Stimulated activated effector memory CD8-positive, alpha-beta T cell treated with anti-CD3 and anti-CD28 coated beads, Interleukin-12 subunit alpha, Interleukin-12 subunit beta, amount 100 ng/mL, for 72 hours (primary cell): ENCODE data around the gene CDC14A.
A peak's percentile ranks its signal among the peaks of the same experiment; 100 is the strongest.

Experiments
- ATAC-seq: fragments of 150-1000 bp; cut with Tn5 transposase; 2 replicates; pipeline ENCODE4 v1.10.0; 2021
- DNase-seq, 2 donors: peaks; one replicate each; pipeline ENCODE4 v3.0.0; 2021 to 2022; ENCODE audit warnings: low spot score in 2 of 2
- H3K27ac Mint-ChIP-seq: one replicate; pipeline ENCODE4 v1.8.0; 2022; ENCODE audit warnings: mild to moderate bottlenecking, mixed read lengths
- H3K36me3 Mint-ChIP-seq: one replicate; pipeline ENCODE4 v1.8.0; 2022; ENCODE audit warnings: mild to moderate bottlenecking, mixed read lengths
- H3K4me1 Mint-ChIP-seq: one replicate; pipeline ENCODE4 v1.8.0; 2022; ENCODE audit warnings: mixed read lengths
- H3K4me3 Mint-ChIP-seq: one replicate; pipeline ENCODE4 v1.8.0; 2022; ENCODE audit warnings: mild to moderate bottlenecking, mixed read lengths
- H3K9me3 Mint-ChIP-seq: one replicate; pipeline ENCODE4 v1.8.0; 2022; ENCODE audit warnings: mixed read lengths

CDC14A gene

GRCh38 chr1:100348549-100349144 lies 3.7 kb upstream of the CDC14A start:
- ATAC-seq: no peak
- Mint-ChIP-seq H3K9me3 (no peaks in the 10 kb centered on the region), H3K4me3 (no peak overlapping the region), H3K36me3 (peaks cover 25% of the 10 kb centered on the region), H3K4me1 (peaks cover 5% of the 10 kb centered on the region), H3K27ac (no peak overlapping the region)
- DNase-seq: no peak

DNA sequence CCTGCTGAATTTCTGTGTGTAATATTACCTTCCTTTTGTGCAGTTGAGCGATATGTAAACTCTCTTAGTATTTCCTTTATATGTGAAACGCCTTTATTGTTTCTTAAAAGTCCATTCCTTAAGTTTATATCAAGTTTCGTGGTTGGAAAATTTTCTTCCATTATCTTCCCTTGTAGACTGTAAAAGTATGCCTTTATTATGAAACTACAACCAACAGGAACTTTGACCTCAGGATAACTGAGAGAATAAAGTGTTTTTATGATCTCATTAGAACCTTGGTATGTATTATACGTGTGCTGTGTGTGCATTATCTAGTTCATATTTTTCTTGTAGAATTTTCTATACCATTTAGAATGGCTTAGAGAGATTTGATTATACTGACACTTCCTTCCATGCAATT lies 3.1 kb upstream of the CDC14A start:
- Mint-ChIP-seq H3K9me3 (no peaks in the 10 kb centered on the region), H3K27ac (no peak overlapping the region), H3K36me3 (peaks cover 28% of the 10 kb centered on the region), H3K4me3 (no peak overlapping the region), H3K4me1 (peaks cover 11% of the 10 kb centered on the region)
- no peak for DNase-seq
- ATAC-seq: no peak

DNA sequence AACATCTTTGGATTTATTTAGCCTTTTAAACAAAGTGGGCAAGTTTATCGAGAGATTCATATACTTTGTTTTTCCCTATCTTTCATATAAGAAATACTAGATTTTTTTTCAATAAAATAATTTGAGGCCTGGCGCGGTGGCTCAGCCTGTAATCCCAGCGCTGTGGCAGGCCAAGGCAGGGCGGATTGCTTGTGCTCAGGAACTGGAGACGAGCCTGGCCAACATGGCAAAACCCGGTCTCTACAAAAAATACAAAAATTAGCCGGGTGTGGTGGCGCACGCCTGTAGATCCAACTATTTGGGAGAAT lies 1.6 kb upstream of the CDC14A start:
- Mint-ChIP-seq H3K4me3 (peak overlapping the region; percentile 98), H3K4me1 (peaks cover 26% of the 10 kb centered on the region), H3K27ac (peak overlapping the region; percentile 95), H3K9me3 (no peaks in the 10 kb centered on the region), H3K36me3 (peaks cover 40% of the 10 kb centered on the region)
- DNase-seq: no peak
- ATAC-seq: no peak

GRCh38 chr1:100351095-100351887 lies 1.0 kb upstream of the CDC14A start:
- peak overlapping the region; percentile 98 for H3K4me3 Mint-ChIP-seq
- ATAC-seq: peak; percentile 82

GRCh38 chr1:100353071-100353801 lies 930 bp downstream of the CDC14A start:
- DNase-seq: peak; percentile 38 to 78
- ATAC-seq: peak; percentile 2

More at GRCh38 chr1:100351095-100351887, 1.0 kb upstream of the CDC14A start:
- H3K27ac Mint-ChIP-seq: peak overlapping the region; percentile 95
- H3K36me3 Mint-ChIP-seq: peaks cover 45% of the 10 kb centered on the region
- no peaks in the 10 kb centered on the region for H3K9me3 Mint-ChIP-seq
- DNase-seq: peak; percentile 71 to 93
- peaks cover 31% of the 10 kb centered on the region for H3K4me1 Mint-ChIP-seq

DNA sequence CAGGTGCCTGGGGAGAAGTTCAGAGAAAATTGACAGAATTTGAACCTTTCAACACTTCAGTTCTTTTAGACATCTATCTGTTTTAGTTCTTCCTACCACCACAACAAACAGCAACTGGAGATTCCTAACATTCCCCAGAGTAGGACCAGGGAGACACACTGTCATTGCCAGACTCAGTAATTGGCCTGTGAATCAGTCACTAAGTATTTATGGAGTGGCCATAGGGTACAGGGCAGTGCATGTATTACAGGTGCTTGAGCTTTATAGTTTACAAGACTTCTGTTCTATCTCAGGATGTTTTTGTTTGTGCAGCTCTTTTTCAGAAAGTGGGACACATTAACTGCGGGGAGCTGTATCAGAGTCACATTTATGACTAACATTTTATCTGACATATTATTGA lies 1.7 kb downstream of the CDC14A start:
- Mint-ChIP-seq H3K27ac (peak overlapping the region; percentile 95), H3K4me3 (peak overlapping the region; percentile 98), H3K9me3 (no peaks in the 10 kb centered on the region), H3K4me1 (peaks cover 49% of the 10 kb centered on the region), H3K36me3 (peaks cover 59% of the 10 kb centered on the region)
- DNase-seq: no peak
- ATAC-seq: no peak

More at GRCh38 chr1:100353071-100353801, 930 bp downstream of the CDC14A start:
- Mint-ChIP-seq H3K9me3 (no peaks in the 10 kb centered on the region), H3K4me3 (peak overlapping the region; percentile 98), H3K36me3 (peaks cover 56% of the 10 kb centered on the region), H3K4me1 (peaks cover 44% of the 10 kb centered on the region), H3K27ac (peak overlapping the region; percentile 95)

DNA sequence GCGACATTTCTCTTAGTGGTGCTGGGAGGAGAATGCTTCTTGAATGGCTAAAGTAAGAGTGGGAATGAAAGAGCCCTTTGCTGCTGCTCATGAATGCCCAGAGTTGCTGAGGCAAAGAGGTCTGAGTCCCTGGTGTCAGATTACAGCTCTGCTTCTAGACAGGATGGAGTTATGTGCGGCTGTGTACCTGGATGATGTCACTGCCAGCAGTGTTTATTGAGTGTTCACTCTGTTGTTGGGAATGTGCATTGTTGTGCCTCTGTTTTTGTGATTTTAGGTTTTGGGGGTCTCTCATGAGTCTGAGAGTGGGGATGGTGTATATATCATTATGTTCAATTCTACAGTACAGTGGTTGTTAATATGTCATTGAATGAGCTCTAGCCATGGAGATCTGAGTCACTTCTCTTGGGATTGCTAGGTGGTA lies 2.7 kb downstream of the CDC14A start:
- peak overlapping the region; percentile 98 for H3K4me3 Mint-ChIP-seq
- H3K9me3 Mint-ChIP-seq: no peaks in the 10 kb centered on the region
- ATAC-seq: no peak
- H3K36me3 Mint-ChIP-seq: peaks cover 63% of the 10 kb centered on the region
- H3K27ac Mint-ChIP-seq: peak overlapping the region; percentile 95
- DNase-seq: no peak
- H3K4me1 Mint-ChIP-seq: peaks cover 55% of the 10 kb centered on the region

GRCh38 chr1:100358210-100358609 lies 5.9 kb downstream of the CDC14A start:
- peaks cover 67% of the 10 kb centered on the region for H3K36me3 Mint-ChIP-seq
- no peaks in the 10 kb centered on the region for H3K9me3 Mint-ChIP-seq
- peak overlapping the region; percentile 55 for H3K27ac Mint-ChIP-seq
- peak overlapping the region; percentile 4 for H3K4me3 Mint-ChIP-seq
- ATAC-seq (no peak), DNase-seq (no peak)
- peaks cover 68% of the 10 kb centered on the region for H3K4me1 Mint-ChIP-seq

GRCh38 chr1:100359139-100359538 lies 6.8 kb downstream of the CDC14A start:
- ATAC-seq: no peak
- no peak for DNase-seq

GRCh38 chr1:100360790-100361510 lies 8.6 kb downstream of the CDC14A start:
- DNase-seq (no peak), ATAC-seq (no peak)
- Mint-ChIP-seq H3K36me3 (peaks cover 51% of the 10 kb centered on the region), H3K9me3 (no peaks in the 10 kb centered on the region), H3K4me1 (peaks cover 57% of the 10 kb centered on the region), H3K4me3 (peak overlapping the region; percentile 33), H3K27ac (peak overlapping the region; percentile 41)

More at GRCh38 chr1:100359139-100359538, 6.8 kb downstream of the CDC14A start:
- peak overlapping the region; percentile 34 for H3K4me3 Mint-ChIP-seq
- H3K4me1 Mint-ChIP-seq: peaks cover 59% of the 10 kb centered on the region
- peak overlapping the region; percentile 55 for H3K27ac Mint-ChIP-seq
- peaks cover 66% of the 10 kb centered on the region for H3K36me3 Mint-ChIP-seq
- H3K9me3 Mint-ChIP-seq: no peaks in the 10 kb centered on the region

DNA sequence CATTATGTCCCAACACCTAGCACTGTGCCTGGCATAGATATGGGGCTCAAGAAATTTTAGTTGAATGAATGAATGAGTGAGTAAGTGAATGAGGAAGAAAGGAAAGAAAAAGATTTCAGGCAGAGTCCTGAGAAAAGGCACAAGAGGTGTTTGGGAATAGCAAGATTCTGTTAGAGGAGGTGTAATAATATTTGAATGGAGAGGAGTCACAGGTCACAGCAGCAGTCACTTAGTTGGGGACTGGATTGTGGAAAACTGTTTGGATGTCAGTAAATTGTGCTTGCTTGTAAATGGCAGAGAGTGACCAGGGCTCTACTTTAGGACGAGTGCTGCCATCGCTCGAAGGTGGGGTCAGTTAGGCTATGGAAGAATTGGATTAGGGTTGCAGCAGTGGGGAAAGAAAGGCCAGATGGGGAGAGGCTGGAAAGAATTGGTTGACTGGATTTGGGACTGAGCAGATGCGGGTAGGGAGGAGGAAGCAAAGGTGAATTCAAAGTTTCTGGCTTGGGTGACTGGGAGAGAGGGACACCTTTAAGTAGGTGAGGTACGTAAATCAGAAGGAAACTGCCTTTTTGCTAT lies 9.3 kb downstream of the CDC14A start:
- peak overlapping the region; percentile 41 for H3K27ac Mint-ChIP-seq
- peaks cover 46% of the 10 kb centered on the region for H3K36me3 Mint-ChIP-seq
- peak overlapping the region; percentile 33 for H3K4me3 Mint-ChIP-seq
- no peaks in the 10 kb centered on the region for H3K9me3 Mint-ChIP-seq
- peaks cover 58% of the 10 kb centered on the region for H3K4me1 Mint-ChIP-seq
- DNase-seq (no peak), ATAC-seq (no peak)

DNA sequence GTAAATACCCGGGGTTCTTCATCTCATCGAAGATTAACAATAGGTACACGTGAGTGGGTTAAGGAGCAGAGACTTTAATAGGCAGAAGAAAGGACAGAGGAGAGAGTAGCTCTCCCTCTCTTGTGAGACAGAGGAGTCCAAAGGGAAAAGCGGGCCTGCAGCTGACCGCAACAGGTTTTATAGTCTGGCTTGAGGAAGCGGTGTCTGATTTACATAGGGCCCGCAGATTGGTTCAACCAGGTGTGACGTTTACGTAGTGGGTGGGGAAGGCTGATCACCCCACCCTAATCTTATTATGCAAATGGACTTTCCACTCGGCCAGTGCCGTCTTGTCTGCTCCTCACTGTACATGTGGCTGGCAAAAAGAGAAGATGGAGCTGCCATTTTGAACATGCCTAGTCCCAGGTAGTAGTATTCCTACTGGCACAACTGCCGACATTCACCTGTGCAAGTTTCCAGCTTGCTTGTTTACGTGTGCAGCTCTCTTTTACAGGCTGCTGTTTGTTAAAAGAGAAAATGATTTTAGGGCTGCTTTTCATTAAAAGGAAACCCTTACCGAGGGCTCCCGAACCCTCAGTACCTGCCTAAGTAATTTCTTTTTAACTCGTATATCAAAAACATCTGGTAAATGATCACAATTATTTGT lies 10.6 kb downstream of the CDC14A start:
- Mint-ChIP-seq H3K4me1 (peaks cover 57% of the 10 kb centered on the region), H3K4me3 (peak overlapping the region; percentile 47), H3K27ac (peak overlapping the region; percentile 73), H3K9me3 (no peaks in the 10 kb centered on the region), H3K36me3 (peaks cover 47% of the 10 kb centered on the region)
- DNase-seq: no peak
- ATAC-seq: peak; percentile 85

DNA sequence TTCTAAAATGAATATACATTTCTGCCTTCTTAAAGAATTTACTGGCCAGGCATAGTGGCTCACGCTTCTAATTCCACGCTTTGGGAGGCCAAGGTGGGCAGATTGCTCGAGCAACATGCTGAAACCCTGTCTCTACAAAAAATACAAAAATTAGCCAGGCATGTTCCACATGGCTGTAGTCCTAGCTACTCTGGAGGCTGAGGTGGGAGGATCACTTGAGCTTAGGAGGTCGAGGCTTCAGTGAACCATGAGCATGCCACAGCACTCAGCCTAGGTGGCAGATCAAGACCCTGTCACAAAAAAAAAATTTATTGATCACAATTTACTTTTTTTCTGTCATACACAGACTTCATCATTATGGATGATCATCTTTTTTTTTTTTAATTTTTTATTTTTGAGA lies 11.5 kb downstream of the CDC14A start:
- Mint-ChIP-seq H3K9me3 (no peaks in the 10 kb centered on the region), H3K4me1 (peaks cover 50% of the 10 kb centered on the region), H3K36me3 (peaks cover 42% of the 10 kb centered on the region), H3K4me3 (peak overlapping the region; percentile 53), H3K27ac (peak overlapping the region; percentile 20)
- ATAC-seq (no peak), DNase-seq (no peak)

DNA sequence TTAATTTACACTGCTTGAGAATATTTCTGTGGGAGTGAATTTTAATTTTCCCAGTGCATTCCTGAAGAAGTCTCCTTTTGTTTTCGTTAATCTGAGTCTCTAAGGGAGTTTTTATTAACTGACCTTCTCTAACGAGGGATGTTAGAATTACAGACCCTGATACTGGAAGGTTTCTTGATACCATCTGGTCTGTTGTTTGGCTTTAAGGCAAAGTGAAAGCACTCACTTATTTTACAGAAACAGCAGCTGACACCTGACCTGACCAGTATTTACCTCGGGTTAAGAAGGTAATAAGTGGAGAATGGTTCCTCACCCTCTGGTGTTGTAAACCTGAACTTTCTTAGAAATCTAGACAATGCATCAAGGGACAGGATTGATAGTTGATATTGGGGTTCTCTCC lies 12.4 kb downstream of the CDC14A start:
- H3K4me1 Mint-ChIP-seq: peaks cover 48% of the 10 kb centered on the region
- H3K4me3 Mint-ChIP-seq: peak overlapping the region; percentile 53
- H3K36me3 Mint-ChIP-seq: peaks cover 42% of the 10 kb centered on the region
- DNase-seq (no peak), ATAC-seq (no peak)
- peak overlapping the region; percentile 20 for H3K27ac Mint-ChIP-seq
- H3K9me3 Mint-ChIP-seq: no peaks in the 10 kb centered on the region
